ENCODE data around the gene PHF21A.

PHF21A gene

GRCh38 chr11:45937916-45938315 is 183.3 kb downstream of the PHF21A start:
- Histone ChIP-seq H3K9me3 (ENCODE audit: low read length) (no peaks in the 10 kb centered on the region), H3K36me3 (ENCODE audit: insufficient read depth, low read length) (peaks cover 47% of the 10 kb centered on the region), H3K4me3 (ENCODE audit: low read length) (no peak overlapping the region), H3K27me3 (ENCODE audit: insufficient read depth, low read length) (no peaks in the 10 kb centered on the region), H2AFZ (ENCODE audit: low read depth, low read length) (no peak overlapping the region), H3K4me1 (ENCODE audit: insufficient read depth, low read length) (no peaks in the 10 kb centered on the region)

GRCh38 chr11:45936511-45937054 is 184.7 kb downstream of the PHF21A start:
- H2AFZ ChIP-seq (ENCODE audit: low read depth, low read length): no peak overlapping the region
- no peak overlapping the region for H3K4me3 ChIP-seq (ENCODE audit: low read length)
- peaks cover 44% of the 10 kb centered on the region for H3K36me3 ChIP-seq (ENCODE audit: insufficient read depth, low read length)
- H3K9me3 ChIP-seq (ENCODE audit: low read length): no peaks in the 10 kb centered on the region
- no peaks in the 10 kb centered on the region for H3K27me3 ChIP-seq (ENCODE audit: insufficient read depth, low read length)
- H3K4me1 ChIP-seq (ENCODE audit: insufficient read depth, low read length): no peaks in the 10 kb centered on the region

- peaks cover 40% of the 10 kb centered on the region for H3K36me3 ChIP-seq (ENCODE audit: insufficient read depth, low read length)
Observed at GRCh38 chr11:45935349-45936064, 185.7 kb downstream of the PHF21A start.

GRCh38 chr11:45934580-45935318 is 186.5 kb downstream of the PHF21A start:
- peaks cover 40% of the 10 kb centered on the region for H3K36me3 ChIP-seq (ENCODE audit: insufficient read depth, low read length)
- H2AFZ ChIP-seq (ENCODE audit: low read depth, low read length): no peak overlapping the region
- H3K4me1 ChIP-seq (ENCODE audit: insufficient read depth, low read length): no peaks in the 10 kb centered on the region
- no peaks in the 10 kb centered on the region for H3K27me3 ChIP-seq (ENCODE audit: insufficient read depth, low read length)
- H3K4me3 ChIP-seq (ENCODE audit: low read length): no peak overlapping the region
- no peaks in the 10 kb centered on the region for H3K9me3 ChIP-seq (ENCODE audit: low read length)

More at GRCh38 chr11:45935349-45936064, 185.7 kb downstream of the PHF21A start:
- no peak overlapping the region for H3K4me3 ChIP-seq (ENCODE audit: low read length)
- no peaks in the 10 kb centered on the region for H3K27me3 ChIP-seq (ENCODE audit: insufficient read depth, low read length)
- no peak overlapping the region for H2AFZ ChIP-seq (ENCODE audit: low read depth, low read length)
- no peaks in the 10 kb centered on the region for H3K9me3 ChIP-seq (ENCODE audit: low read length)
- no peaks in the 10 kb centered on the region for H3K4me1 ChIP-seq (ENCODE audit: insufficient read depth, low read length)

GRCh38 chr11:45933846-45934579 is 187.2 kb downstream of the PHF21A start:
- H3K27me3 ChIP-seq (ENCODE audit: insufficient read depth, low read length): no peaks in the 10 kb centered on the region
- H3K9me3 ChIP-seq (ENCODE audit: low read length): no peaks in the 10 kb centered on the region
- no peak overlapping the region for H2AFZ ChIP-seq (ENCODE audit: low read depth, low read length)
- H3K4me1 ChIP-seq (ENCODE audit: insufficient read depth, low read length): no peaks in the 10 kb centered on the region
- H3K4me3 ChIP-seq (ENCODE audit: low read length): no peak overlapping the region
- peaks cover 40% of the 10 kb centered on the region for H3K36me3 ChIP-seq (ENCODE audit: insufficient read depth, low read length)

GRCh38 chr11:45933131-45933831 is 188.0 kb downstream of the PHF21A start:
- Histone ChIP-seq H3K9me3 (ENCODE audit: low read length) (no peaks in the 10 kb centered on the region), H3K4me1 (ENCODE audit: insufficient read depth, low read length) (no peaks in the 10 kb centered on the region), H2AFZ (ENCODE audit: low read depth, low read length) (no peak overlapping the region), H3K36me3 (ENCODE audit: insufficient read depth, low read length) (peaks cover 40% of the 10 kb centered on the region), H3K27me3 (ENCODE audit: insufficient read depth, low read length) (no peaks in the 10 kb centered on the region), H3K4me3 (ENCODE audit: low read length) (no peak overlapping the region)

GRCh38 chr11:45932217-45932616 is 189.0 kb downstream of the PHF21A start:
- H3K4me3 ChIP-seq (ENCODE audit: low read length): no peak overlapping the region
- H3K36me3 ChIP-seq (ENCODE audit: insufficient read depth, low read length): peaks cover 35% of the 10 kb centered on the region
- H3K9me3 ChIP-seq (ENCODE audit: low read length): no peaks in the 10 kb centered on the region
- no peak overlapping the region for H2AFZ ChIP-seq (ENCODE audit: low read depth, low read length)
- no peaks in the 10 kb centered on the region for H3K27me3 ChIP-seq (ENCODE audit: insufficient read depth, low read length)
- H3K4me1 ChIP-seq (ENCODE audit: insufficient read depth, low read length): no peaks in the 10 kb centered on the region

GRCh38 chr11:45931739-45932138 is 189.5 kb downstream of the PHF21A start:
- H3K27me3 ChIP-seq (ENCODE audit: insufficient read depth, low read length): no peaks in the 10 kb centered on the region
- no peak overlapping the region for H3K4me3 ChIP-seq (ENCODE audit: low read length)
- H2AFZ ChIP-seq (ENCODE audit: low read depth, low read length): no peak overlapping the region
- H3K4me1 ChIP-seq (ENCODE audit: insufficient read depth, low read length): no peaks in the 10 kb centered on the region
- H3K9me3 ChIP-seq (ENCODE audit: low read length): no peaks in the 10 kb centered on the region
- H3K36me3 ChIP-seq (ENCODE audit: insufficient read depth, low read length): peaks cover 35% of the 10 kb centered on the region

GRCh38 chr11:45930951-45931570 is 190.2 kb downstream of the PHF21A start:
- no peak overlapping the region for H3K4me3 ChIP-seq (ENCODE audit: low read length)
- H3K4me1 ChIP-seq (ENCODE audit: insufficient read depth, low read length): no peaks in the 10 kb centered on the region
- H3K9me3 ChIP-seq (ENCODE audit: low read length): no peaks in the 10 kb centered on the region
- peaks cover 35% of the 10 kb centered on the region for H3K36me3 ChIP-seq (ENCODE audit: insufficient read depth, low read length)
- H3K27me3 ChIP-seq (ENCODE audit: insufficient read depth, low read length): no peaks in the 10 kb centered on the region
- no peak overlapping the region for H2AFZ ChIP-seq (ENCODE audit: low read depth, low read length)

GRCh38 chr11:45930031-45930794 is 191.0 kb downstream of the PHF21A start:
- no peaks in the 10 kb centered on the region for H3K4me1 ChIP-seq (ENCODE audit: insufficient read depth, low read length)
- no peak overlapping the region for H3K4me3 ChIP-seq (ENCODE audit: low read length)
- peaks cover 28% of the 10 kb centered on the region for H3K36me3 ChIP-seq (ENCODE audit: insufficient read depth, low read length)
- no peaks in the 10 kb centered on the region for H3K9me3 ChIP-seq (ENCODE audit: low read length)
- no peak overlapping the region for H2AFZ ChIP-seq (ENCODE audit: low read depth, low read length)
- no peaks in the 10 kb centered on the region for H3K27me3 ChIP-seq (ENCODE audit: insufficient read depth, low read length)

GRCh38 chr11:45929486-45930030 is 191.7 kb downstream of the PHF21A start:
- H3K36me3 ChIP-seq (ENCODE audit: insufficient read depth, low read length): peaks cover 22% of the 10 kb centered on the region
- H3K27me3 ChIP-seq (ENCODE audit: insufficient read depth, low read length): peaks cover 6% of the 10 kb centered on the region
- H3K9me3 ChIP-seq (ENCODE audit: low read length): no peaks in the 10 kb centered on the region
- no peak overlapping the region for H2AFZ ChIP-seq (ENCODE audit: low read depth, low read length)
- H3K4me3 ChIP-seq (ENCODE audit: low read length): no peak overlapping the region
- H3K4me1 ChIP-seq (ENCODE audit: insufficient read depth, low read length): no peaks in the 10 kb centered on the region
